ENCODE results near the gene NOC4L.
A peak's percentile ranks its signal among the peaks of the same experiment; 100 is the strongest.

NOC4L gene

GRCh38 chr12:132178316-132178715, 34.1 kb downstream of the NOC4L start:
- no peaks in the 10 kb centered on the region for H3K27me3 ChIP-seq (ENCODE audit: insufficient read depth, low read length)
- no peaks in the 10 kb centered on the region for H3K79me1 ChIP-seq (ENCODE audit: low read length)
- DNase-seq = no peak
- no peak overlapping the region for H3K14ac ChIP-seq (ENCODE audit: low read length)
- H3K18ac ChIP-seq (ENCODE audit: low read length) = no peak overlapping the region
- no peak overlapping the region for H3K4me2 ChIP-seq (ENCODE audit: low read length)
- no peaks in the 10 kb centered on the region for H3K36me3 ChIP-seq (ENCODE audit: control insufficient read depth in 1 of 2, insufficient read depth in 2 of 2, low read length in 2 of 2)
- peaks cover 17% of the 10 kb centered on the region for H3K9me3 ChIP-seq (ENCODE audit: insufficient read depth, low read depth, low read length)
- H4K8ac ChIP-seq (ENCODE audit: low read depth, low read length) = no peak overlapping the region
- H3K9ac ChIP-seq (ENCODE audit: low read length) = no peak overlapping the region
- H2AK5ac ChIP-seq (ENCODE audit: low read length) = no peak overlapping the region
- no CpG with 5 or more reads among the region's 8 CpGs for WGBS (ENCODE audit: extremely low coverage, insufficient coverage, insufficient read length)
- H2BK12ac ChIP-seq (ENCODE audit: low read length) = no peak overlapping the region
- no peak overlapping the region for H3K4ac ChIP-seq (ENCODE audit: low read depth, low read length)
- H2BK5ac ChIP-seq (ENCODE audit: low read depth, low read length, poor library complexity) = no peak overlapping the region
- no peak overlapping the region for H3K23ac ChIP-seq (ENCODE audit: low read length)
- no peak overlapping the region for H3K27ac ChIP-seq (ENCODE audit: low read depth, low read length)
- H3K4me1 ChIP-seq (ENCODE audit: control insufficient read depth in 1 of 2, insufficient read depth in 2 of 2, low read length in 2 of 2) = peaks cover 0 to 5% of the 10 kb centered on the region in 2 experiments
- no peaks in the 10 kb centered on the region for H3K79me2 ChIP-seq (ENCODE audit: control insufficient read depth, insufficient read depth, low read length, poor library complexity)
- H4K91ac ChIP-seq (ENCODE audit: low read depth, low read length) = no peak overlapping the region
- no peak overlapping the region for H3K4me3 ChIP-seq (ENCODE audit: low read depth, low read length)
- H2AFZ ChIP-seq (ENCODE audit: insufficient read depth, low read length, poor library complexity) = no peak overlapping the region
- no peak overlapping the region for H4K12ac ChIP-seq (ENCODE audit: low read depth, low read length)
- no peak overlapping the region for H2BK120ac ChIP-seq (ENCODE audit: insufficient read depth, low read length, poor library complexity)

- H3K9me3 ChIP-seq (ENCODE audit: insufficient read depth, low read depth, low read length) = peaks cover 17% of the 10 kb centered on the region
- no peak overlapping the region for H4K8ac ChIP-seq (ENCODE audit: low read depth, low read length)
- no peak overlapping the region for H3K18ac ChIP-seq (ENCODE audit: low read length)
- no peaks in the 10 kb centered on the region for H3K27me3 ChIP-seq (ENCODE audit: insufficient read depth, low read length)
- H2BK5ac ChIP-seq (ENCODE audit: low read depth, low read length, poor library complexity) = no peak overlapping the region
- H2BK12ac ChIP-seq (ENCODE audit: low read length) = no peak overlapping the region
- H2AFZ ChIP-seq (ENCODE audit: insufficient read depth, low read length, poor library complexity) = no peak overlapping the region
- no peak overlapping the region for H3K27ac ChIP-seq (ENCODE audit: low read depth, low read length)
- H3K79me2 ChIP-seq (ENCODE audit: control insufficient read depth, insufficient read depth, low read length, poor library complexity) = no peaks in the 10 kb centered on the region
- H3K9ac ChIP-seq (ENCODE audit: low read length) = no peak overlapping the region
- no peak for DNase-seq
- H2BK120ac ChIP-seq (ENCODE audit: insufficient read depth, low read length, poor library complexity) = no peak overlapping the region
- no CpG with 5 or more reads among the region's 39 CpGs for WGBS (ENCODE audit: extremely low coverage, insufficient coverage, insufficient read length)
- H2AK5ac ChIP-seq (ENCODE audit: low read length) = no peak overlapping the region
- no peak overlapping the region for H3K14ac ChIP-seq (ENCODE audit: low read length)
- no peak overlapping the region for H3K4me3 ChIP-seq (ENCODE audit: low read depth, low read length)
- no peaks in the 10 kb centered on the region for H3K79me1 ChIP-seq (ENCODE audit: low read length)
- no peaks in the 10 kb centered on the region for H3K36me3 ChIP-seq (ENCODE audit: control insufficient read depth in 1 of 2, insufficient read depth in 2 of 2, low read length in 2 of 2)
- H3K4me2 ChIP-seq (ENCODE audit: low read length) = no peak overlapping the region
- H4K12ac ChIP-seq (ENCODE audit: low read depth, low read length) = no peak overlapping the region
- no peak overlapping the region for H3K23ac ChIP-seq (ENCODE audit: low read length)
- no peak overlapping the region for H4K91ac ChIP-seq (ENCODE audit: low read depth, low read length)
- H3K4ac ChIP-seq (ENCODE audit: low read depth, low read length) = no peak overlapping the region
- H3K4me1 ChIP-seq (ENCODE audit: control insufficient read depth in 1 of 2, insufficient read depth in 2 of 2, low read length in 2 of 2) = peaks cover 0 to 5% of the 10 kb centered on the region in 2 experiments
These were observed 34.6 kb downstream of the NOC4L start for GRCh38 chr12:132178801-132179401.

GRCh38 chr12:132179431-132180362, 35.4 kb downstream of the NOC4L start:
- no peak for DNase-seq
- Histone ChIP-seq H2BK12ac (ENCODE audit: low read length) (no peak overlapping the region), H3K9me3 (ENCODE audit: insufficient read depth, low read depth, low read length) (peaks cover 17% of the 10 kb centered on the region), H2AK5ac (ENCODE audit: low read length) (no peak overlapping the region), H3K27ac (ENCODE audit: low read depth, low read length) (no peak overlapping the region), H3K36me3 (ENCODE audit: control insufficient read depth in 1 of 2, insufficient read depth in 2 of 2, low read length in 2 of 2) (no peaks in the 10 kb centered on the region), H3K23ac (ENCODE audit: low read length) (peak overlapping the region; percentile 56), H4K8ac (ENCODE audit: low read depth, low read length) (no peak overlapping the region), H4K12ac (ENCODE audit: low read depth, low read length) (no peak overlapping the region), H3K79me2 (ENCODE audit: control insufficient read depth, insufficient read depth, low read length, poor library complexity) (no peaks in the 10 kb centered on the region), H4K91ac (ENCODE audit: low read depth, low read length) (no peak overlapping the region), H3K4ac (ENCODE audit: low read depth, low read length) (no peak overlapping the region), H2AFZ (ENCODE audit: insufficient read depth, low read length, poor library complexity) (no peak overlapping the region), H3K4me1 (ENCODE audit: control insufficient read depth in 1 of 2, insufficient read depth in 2 of 2, low read length in 2 of 2) (peaks cover 0 to 5% of the 10 kb centered on the region in 2 experiments), H2BK5ac (ENCODE audit: low read depth, low read length, poor library complexity) (no peak overlapping the region), H2BK120ac (ENCODE audit: insufficient read depth, low read length, poor library complexity) (no peak overlapping the region), H3K27me3 (ENCODE audit: insufficient read depth, low read length) (no peaks in the 10 kb centered on the region), H3K4me3 (ENCODE audit: low read depth, low read length) (no peak overlapping the region), H3K4me2 (ENCODE audit: low read length) (no peak overlapping the region), H3K14ac (ENCODE audit: low read length) (no peak overlapping the region), H3K18ac (ENCODE audit: low read length) (no peak overlapping the region), H3K9ac (ENCODE audit: low read length) (peak overlapping the region; percentile 20), H3K79me1 (ENCODE audit: low read length) (no peaks in the 10 kb centered on the region)
- no CpG with 5 or more reads among the region's 19 CpGs for WGBS (ENCODE audit: extremely low coverage, insufficient coverage, insufficient read length)

DNA sequence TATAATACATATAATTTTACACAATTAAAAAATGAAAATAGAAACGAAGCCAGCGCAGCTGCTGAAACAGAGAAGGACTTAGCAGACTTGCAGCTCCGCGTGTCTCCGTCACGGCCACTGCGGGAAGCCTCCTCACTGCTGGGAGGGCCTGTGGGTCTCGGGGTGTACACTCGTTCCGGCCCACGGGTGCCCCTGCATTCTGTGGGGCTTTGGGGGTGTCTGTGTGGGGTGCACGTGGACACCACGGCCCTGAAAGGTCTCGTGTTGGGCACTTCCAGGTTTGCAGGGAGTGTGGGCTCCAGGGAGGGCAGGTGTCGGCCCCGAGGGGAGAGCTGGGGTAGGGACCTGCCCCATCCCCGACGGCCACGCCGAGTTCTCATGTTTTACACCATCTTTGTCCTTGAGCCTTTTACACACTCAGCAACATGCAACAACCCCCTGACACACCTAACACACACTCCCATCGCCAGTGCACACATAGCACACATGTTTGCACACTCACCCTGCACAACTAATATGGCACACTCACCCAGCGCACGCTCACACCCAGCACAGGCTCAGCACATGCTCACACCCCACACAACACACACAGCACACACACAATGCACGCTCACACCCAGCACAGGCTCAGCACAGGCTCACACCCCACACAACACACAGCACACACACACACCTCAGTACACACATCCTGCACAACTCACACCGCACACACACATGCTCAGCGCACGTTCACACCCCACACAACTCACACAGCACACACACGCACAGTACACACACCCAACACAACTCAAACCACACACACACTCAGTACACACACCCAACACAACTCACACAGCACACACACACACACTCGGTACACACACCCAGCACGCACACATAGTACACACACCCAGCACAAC, 36.6 kb downstream of the NOC4L start:
- Histone ChIP-seq H2AFZ (ENCODE audit: insufficient read depth, low read length, poor library complexity) (no peak overlapping the region), H3K4me2 (ENCODE audit: low read length) (no peak overlapping the region), H3K23ac (ENCODE audit: low read length) (peak overlapping the region; percentile 76), H3K4me3 (ENCODE audit: low read depth, low read length) (peak overlapping the region; percentile 42), H3K9ac (ENCODE audit: low read length) (no peak overlapping the region), H2BK12ac (ENCODE audit: low read length) (no peak overlapping the region), H3K14ac (ENCODE audit: low read length) (no peak overlapping the region), H3K4me1 (ENCODE audit: control insufficient read depth in 1 of 2, insufficient read depth in 2 of 2, low read length in 2 of 2) (no peaks in the 10 kb centered on the region), H2BK5ac (ENCODE audit: low read depth, low read length, poor library complexity) (no peak overlapping the region), H2BK120ac (ENCODE audit: insufficient read depth, low read length, poor library complexity) (no peak overlapping the region), H3K36me3 (ENCODE audit: control insufficient read depth in 1 of 2, insufficient read depth in 2 of 2, low read length in 2 of 2) (no peaks in the 10 kb centered on the region), H4K8ac (ENCODE audit: low read depth, low read length) (no peak overlapping the region), H3K79me2 (ENCODE audit: control insufficient read depth, insufficient read depth, low read length, poor library complexity) (no peaks in the 10 kb centered on the region), H4K91ac (ENCODE audit: low read depth, low read length) (no peak overlapping the region), H4K12ac (ENCODE audit: low read depth, low read length) (no peak overlapping the region), H3K4ac (ENCODE audit: low read depth, low read length) (no peak overlapping the region), H3K18ac (ENCODE audit: low read length) (no peak overlapping the region), H3K79me1 (ENCODE audit: low read length) (no peaks in the 10 kb centered on the region), H2AK5ac (ENCODE audit: low read length) (no peak overlapping the region), H3K27me3 (ENCODE audit: insufficient read depth, low read length) (no peaks in the 10 kb centered on the region), H3K9me3 (ENCODE audit: insufficient read depth, low read depth, low read length) (peaks cover 17% of the 10 kb centered on the region), H3K27ac (ENCODE audit: low read depth, low read length) (no peak overlapping the region)
- no CpG with 5 or more reads among the region's 30 CpGs for WGBS (ENCODE audit: extremely low coverage, insufficient coverage, insufficient read length)
- DNase-seq = no peak

Data from trophoblast cell (in vitro differentiated cells and primary cell).